Measurements from ENCODE around the gene EPB41L2.
"Not testable (repeated sequence)": the region's sequence is repeated elsewhere in the genome, so short reads cannot be mapped to it uniquely, and the experiment has no call there.

The EPB41L2 gene

GRCh38 chr6:130969791-130970491 lies 93.1 kb downstream of the EPB41L2 start:
- no peak for DNase-seq

- no peak for DNase-seq
Measured at GRCh38 chr6:130969166-130969565, 93.9 kb downstream of the EPB41L2 start.

- no peak for DNase-seq
Measured at GRCh38 chr6:130968476-130968875, 94.6 kb downstream of the EPB41L2 start.

DNA sequence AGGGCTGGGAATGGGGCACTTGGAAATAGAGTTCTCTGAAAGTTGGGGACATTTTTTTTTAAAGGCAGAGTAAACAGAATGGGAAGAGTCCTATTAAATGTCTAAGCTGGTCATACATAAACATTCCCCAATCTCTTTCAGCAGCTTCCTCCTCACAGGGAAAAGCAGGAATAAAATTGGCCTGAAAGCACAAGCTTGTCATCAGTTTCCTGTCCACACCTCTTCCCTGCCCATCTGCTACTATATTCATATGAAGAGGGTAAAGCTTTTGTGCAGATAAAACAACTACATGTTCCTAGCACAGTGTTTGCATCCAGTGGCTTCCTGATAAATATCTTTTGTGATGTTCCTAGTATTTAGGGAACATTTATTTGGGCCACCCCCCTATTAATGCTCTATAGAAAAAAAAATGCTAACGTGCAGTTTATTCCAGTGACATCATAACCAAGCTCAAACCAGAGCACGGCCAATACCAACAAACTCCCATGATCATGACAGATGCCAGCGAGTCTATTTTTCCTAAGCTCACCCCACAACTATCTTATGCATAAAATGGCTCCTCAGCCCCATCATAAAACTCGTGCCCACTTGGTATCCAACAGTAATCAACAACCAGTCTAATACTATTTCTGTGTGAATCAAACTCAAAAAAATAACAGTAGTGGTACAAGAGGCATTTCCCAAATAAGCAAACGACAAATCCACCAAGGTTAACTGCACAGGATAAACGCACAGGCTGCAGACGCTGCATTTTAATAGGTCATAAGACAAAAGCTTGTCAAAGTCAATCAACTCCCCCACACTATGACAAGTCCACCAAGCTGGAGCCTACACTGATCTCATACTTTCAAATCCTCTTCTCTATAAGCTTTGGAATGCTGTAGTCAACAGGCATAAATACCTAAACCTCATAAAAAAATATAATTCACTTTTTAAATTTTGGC lies 95.3 kb downstream of the EPB41L2 start:
- peak; percentile 19 for DNase-seq

DNA sequence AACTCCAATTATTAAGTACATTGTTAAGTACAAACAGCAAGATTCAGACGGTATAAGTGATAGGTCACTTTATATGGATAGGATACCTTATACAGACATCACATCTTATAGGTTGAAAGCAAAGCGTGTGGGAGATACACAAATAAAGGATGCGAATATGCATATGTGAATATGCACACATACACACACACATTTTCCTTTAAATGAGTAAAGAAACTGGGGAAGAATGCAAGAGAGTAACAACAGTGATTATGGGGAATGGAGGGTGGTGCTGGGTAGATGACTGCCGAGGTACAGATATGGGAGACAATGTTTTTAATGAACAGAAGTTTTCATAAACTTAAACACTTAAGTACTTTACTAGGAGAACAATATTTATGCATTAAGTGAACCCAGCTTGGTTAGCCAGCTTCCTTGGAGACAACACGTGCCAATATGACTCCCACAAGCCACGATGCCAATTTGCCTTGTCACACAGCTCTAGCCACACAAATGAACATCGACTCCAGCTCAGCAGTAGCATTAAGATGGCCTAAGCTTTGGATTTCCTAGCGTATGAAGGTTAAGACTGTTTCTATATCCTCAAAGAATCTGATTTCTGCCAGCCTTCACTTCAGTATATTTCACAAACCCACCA lies 96.6 kb downstream of the EPB41L2 start:
- DNase-seq = no peak

DNA sequence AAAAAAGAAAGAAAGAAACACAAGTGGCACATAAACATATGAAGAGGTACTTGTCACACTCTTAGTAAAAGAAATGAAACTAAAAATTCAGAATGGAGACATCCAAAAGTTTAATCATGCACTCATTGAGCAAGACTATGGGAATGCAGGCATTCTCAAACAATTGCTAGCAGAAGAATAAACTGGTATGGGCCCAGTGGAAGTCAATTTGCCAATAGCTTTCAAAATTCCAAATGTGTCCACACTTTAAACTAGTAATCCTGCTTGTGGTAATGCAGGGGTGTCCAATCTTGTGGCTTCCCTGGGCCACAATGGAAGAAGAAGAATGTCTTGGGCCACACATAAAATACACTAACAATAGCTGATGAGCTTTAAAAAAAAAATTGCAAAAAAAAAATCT lies 97.4 kb downstream of the EPB41L2 start:
- DNase-seq = no peak

- DNase-seq = no peak
Measured at GRCh38 chr6:130964808-130965604, 98.0 kb downstream of the EPB41L2 start.

- no peak for DNase-seq
Measured at GRCh38 chr6:130964289-130964688, 98.8 kb downstream of the EPB41L2 start.

- DNase-seq = no peak
Measured at GRCh38 chr6:130962966-130963365, 100.1 kb downstream of the EPB41L2 start.

- DNase-seq = peak; percentile 13
Measured at GRCh38 chr6:130961148-130961547, 101.9 kb downstream of the EPB41L2 start.

- no peak for DNase-seq
Measured at GRCh38 chr6:130959951-130960350, 103.1 kb downstream of the EPB41L2 start.

DNA sequence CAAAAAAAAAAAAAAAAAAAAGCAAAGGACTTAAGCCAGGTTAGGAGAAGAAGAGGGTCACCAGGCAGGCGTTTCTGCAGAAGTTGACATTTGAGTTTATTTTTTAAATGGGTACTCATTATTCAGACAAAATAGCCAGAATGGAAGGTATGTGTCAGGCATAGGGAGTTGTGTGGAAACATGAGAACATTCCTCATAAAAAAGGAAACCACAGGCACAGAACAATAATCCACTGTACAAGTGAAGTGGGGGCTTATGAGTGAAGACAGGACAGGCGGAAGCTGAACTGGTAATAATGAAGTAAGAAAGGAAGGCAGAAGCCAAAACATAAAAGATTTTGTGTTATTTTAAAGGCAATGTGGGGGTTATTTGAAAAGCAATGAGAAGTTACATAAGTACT lies 104.6 kb downstream of the EPB41L2 start:
- DNase-seq = no peak

- no peak for DNase-seq
Measured at GRCh38 chr6:130955755-130956154, 107.3 kb downstream of the EPB41L2 start.

DNA sequence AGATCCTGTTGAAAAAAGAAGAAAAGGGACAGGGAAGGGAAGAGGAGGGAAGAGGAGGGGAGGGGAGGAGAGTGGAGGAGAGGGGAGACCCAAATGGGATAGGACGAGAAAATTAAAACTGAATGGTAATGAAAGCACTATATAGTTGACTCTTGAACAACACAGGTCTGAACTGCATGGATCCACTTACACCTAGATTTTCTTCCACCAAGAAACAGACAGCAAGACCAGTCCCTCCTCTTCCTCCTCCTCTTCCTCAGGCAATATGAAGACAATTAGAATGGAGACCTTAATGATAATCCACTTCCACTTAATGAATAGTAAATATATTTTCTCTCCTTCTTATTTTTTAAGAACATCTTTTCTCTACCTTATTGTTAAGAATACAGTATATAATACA lies 113.5 kb downstream of the EPB41L2 start:
- no peak for DNase-seq

DNA sequence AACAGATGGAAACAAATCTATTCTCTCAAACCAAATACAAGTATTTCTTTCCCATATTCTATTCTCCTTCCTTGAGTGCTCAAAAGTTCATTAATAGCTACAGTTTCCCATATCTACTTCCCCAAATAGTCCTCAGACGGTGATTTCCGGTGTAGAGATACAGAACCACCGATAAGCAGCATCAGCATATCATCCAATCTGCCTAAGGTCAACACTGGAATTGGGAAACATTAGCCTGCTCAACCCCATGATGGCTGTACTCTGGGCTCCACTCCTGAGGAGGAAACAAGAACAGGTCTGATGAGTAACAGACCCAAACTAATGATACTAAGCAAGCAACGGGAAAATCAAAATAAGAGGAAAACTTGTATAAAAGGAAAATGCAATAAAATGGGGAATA lies 115.6 kb downstream of the EPB41L2 start:
- DNase-seq = no peak

- no peak for DNase-seq
Measured at GRCh38 chr6:130946076-130946475, 117.0 kb downstream of the EPB41L2 start.

DNA sequence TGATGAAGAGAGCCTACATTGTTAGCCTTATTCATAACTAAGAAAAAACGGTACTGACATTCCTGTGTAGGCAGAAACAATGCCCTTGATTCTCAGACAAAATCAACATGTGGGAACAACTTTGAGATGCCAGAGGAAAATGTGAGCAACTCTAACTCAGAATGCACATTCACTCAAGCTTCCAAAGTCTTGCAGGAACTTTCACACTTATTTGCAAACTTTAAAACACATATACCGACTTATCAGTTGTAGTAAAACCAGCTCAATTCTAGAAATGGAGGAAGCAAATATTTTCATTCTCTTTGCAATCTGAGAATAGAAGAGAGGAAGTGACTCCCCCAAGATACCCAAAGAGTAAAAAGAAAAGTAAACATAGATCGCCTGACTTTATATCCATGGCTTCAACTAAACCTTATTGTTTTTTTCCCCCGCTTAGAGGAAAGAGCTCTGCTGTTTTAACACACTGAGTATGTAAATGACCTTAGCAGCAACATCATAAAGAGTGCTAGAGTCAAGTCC lies 117.6 kb downstream of the EPB41L2 start:
- peak; percentile 37 for DNase-seq

DNA sequence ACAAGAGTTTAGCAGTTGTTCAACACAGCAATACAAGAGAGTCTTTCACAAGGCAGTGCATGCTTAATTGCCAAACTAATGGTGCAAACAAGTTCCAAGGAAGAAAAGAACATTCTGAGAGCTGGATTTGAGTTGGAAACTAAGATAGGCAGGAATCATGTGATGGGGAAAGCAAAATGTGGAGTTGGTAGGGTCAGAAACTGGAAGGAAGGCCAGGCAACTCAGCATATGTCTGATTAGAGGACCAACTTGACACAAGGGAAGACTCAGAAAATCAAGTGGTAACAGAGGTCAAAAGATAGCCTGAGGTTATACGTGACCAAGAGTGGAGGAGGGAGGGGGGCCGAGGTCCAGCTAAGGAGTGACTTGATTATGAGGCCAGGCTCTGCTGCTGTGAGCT lies 118.6 kb downstream of the EPB41L2 start:
- no peak for DNase-seq

DNA sequence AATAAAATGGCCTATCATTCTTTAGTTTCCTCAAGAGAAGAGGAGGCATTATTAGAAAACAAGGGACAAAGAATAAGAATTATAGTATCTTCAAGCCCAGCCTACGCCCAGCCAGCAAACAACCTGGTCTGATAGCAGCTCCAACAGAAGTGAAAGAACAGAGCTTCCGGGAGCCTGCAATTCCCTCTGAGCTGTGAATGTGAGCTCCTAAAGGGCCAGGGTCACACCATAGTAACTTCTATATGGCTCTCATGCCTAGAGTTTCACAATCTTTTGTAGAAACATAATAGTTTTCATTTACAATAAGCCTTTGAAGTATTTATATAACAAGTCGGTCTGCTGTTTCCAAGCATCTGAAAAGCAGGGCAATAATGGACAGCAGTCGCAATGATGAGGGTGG lies 119.3 kb downstream of the EPB41L2 start:
- no peak for DNase-seq

- DNase-seq = not testable (repeated sequence)
Measured at GRCh38 chr6:130942752-130943151, 120.3 kb downstream of the EPB41L2 start.

DNA sequence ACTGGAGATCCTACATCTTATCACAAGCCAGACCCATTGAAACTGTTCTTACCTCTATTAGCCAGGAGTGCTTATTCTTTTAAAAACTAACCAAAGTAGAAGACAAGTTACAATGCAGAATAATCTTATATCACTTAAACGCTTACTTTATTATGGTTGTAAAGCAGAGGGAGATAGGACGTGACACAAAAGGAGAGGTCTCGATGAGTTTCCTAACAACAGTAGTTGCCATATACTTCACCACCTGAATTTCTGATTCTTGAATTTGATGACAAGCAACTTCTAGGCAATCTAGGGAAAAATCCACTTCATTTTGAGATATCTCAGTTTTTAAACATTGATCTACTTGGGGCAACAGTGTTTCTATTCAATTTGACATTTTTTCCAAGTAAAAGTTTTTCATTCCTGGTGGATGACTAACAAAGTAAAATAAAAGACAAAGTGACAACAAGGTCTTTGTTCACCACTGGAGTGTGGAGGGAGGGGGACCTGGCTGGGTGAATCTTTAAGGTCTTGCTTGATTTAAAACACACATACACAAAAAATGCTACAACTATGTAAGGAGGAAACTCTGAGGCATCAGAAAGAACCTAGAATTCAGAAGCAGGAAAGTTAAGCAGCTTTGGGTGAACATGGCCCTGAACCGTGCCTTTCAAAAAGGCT lies 125.0 kb downstream of the EPB41L2 start:
- no peak for DNase-seq

DNA sequence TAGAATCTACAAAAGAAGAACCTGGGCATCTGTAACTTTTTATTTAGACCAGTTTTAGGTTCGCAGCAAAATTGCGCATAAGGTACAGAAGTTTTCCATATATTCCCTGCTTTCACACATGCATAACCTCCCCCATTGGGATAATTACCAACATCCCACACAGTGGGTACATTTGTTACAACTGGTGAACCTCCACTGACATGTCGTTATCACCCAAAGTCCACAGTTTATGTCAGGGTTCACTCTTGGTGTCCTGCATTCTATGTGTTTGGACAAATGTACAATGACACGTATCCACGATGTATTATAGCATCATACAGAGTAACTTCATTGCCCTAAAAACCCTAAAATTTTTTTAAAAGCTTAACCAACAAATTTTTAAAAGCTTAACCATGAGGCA lies 126.1 kb downstream of the EPB41L2 start:
- DNase-seq = no peak
